Panc1 (cell line): ENCODE data around the gene ETHE1. TPM values are rescaled to one million over a fixed set of nuclear protein-coding genes. Genes with fewer than 3 reads are reported as not detected.

Experiments
- ATAC-seq: fragments of 200-7000 bp; cut with Tn5 transposase; 2 replicates; pipeline ENCODE4 v1.9.1; 2020; ENCODE audit warnings: mild to moderate bottlenecking, moderate library complexity
- BruUV-seq: library from RNA; stranded (reverse); fragments of 400-500 nt; replicated peaks from 2 replicates; lab custom pipeline; 2021; lab: Mats Ljungman, UMichigan
- CTCF ChIA-PET: fragments of 300-600 bp; sonication (Branson Sonifier 250); formaldehyde crosslinking; loops from one replicate; lab custom pipeline; 2022; ENCODE audit warnings: antibody characterized with exemption; lab: Charles Lee
- POLR2A ChIA-PET: fragments of 300-600 bp; sonication (Branson Sonifier 250); formaldehyde crosslinking; loops from one replicate; lab custom pipeline; 2022; ENCODE audit warnings: antibody characterized with exemption; lab: Charles Lee
- DNase-seq: peaks from one replicate; pipeline ENCODE4 v3.0.0-alpha.2; 2010; ENCODE audit warnings: low read depth, low spot score
- H3K27ac ChIP-seq: 2 replicates; pipeline ENCODE4 v1.5.1; 2011; ENCODE audit warnings: mild to moderate bottlenecking, low read length, inconsistent platforms
- H3K27me3 ChIP-seq: fragments of 200-500 bp; sonication (Bioruptor generic); 2 replicates; pipeline ENCODE4 v1.6.0; 2014; ENCODE audit warnings: low read length, inconsistent platforms; ENCODE audit not compliant: control insufficient read depth, insufficient read depth
- H3K36me3 ChIP-seq: fragments of 200-500 bp; sonication (Bioruptor generic); 2 replicates; pipeline ENCODE4 v1.5.1; 2014; ENCODE audit warnings: inconsistent platforms, mild to moderate bottlenecking, low read length, moderate library complexity; ENCODE audit not compliant: control insufficient read depth, insufficient read depth
- H3K4me1 ChIP-seq: 2 replicates; pipeline ENCODE4 v1.5.1; 2011; ENCODE audit warnings: inconsistent platforms, mild to moderate bottlenecking, low read length, moderate library complexity; ENCODE audit not compliant: control insufficient read depth, insufficient read depth
- H3K4me3 ChIP-seq, 2 experiments: 2 replicates each; pipeline ENCODE4 v1.5.1; 2011 to 2012; ENCODE audit warnings: low read depth in 2 of 2, low read length in 2 of 2, mild to moderate bottlenecking in 2 of 2, inconsistent platforms in 1 of 2, moderate library complexity in 1 of 2
- H3K9me3 ChIP-seq: fragments of 200-500 bp; sonication (Bioruptor generic); 2 replicates; pipeline ENCODE4 v1.5.1; 2014; ENCODE audit warnings: low read depth, mild to moderate bottlenecking, inconsistent platforms, low read length, moderate library complexity; ENCODE audit not compliant: control insufficient read depth, insufficient read depth
- CTCF ChIP-seq: fragments of 450-650 bp; IDR thresholded peaks from 2 replicates; pipeline ENCODE4 v1.5.1; 2017; ENCODE audit warnings: mild to moderate bottlenecking
- POLR2AphosphoS5 ChIP-seq: IDR thresholded peaks from 2 replicates; pipeline ENCODE4 v1.6.1; 2012; ENCODE audit warnings: mild to moderate bottlenecking, low read depth, low read length, moderate library complexity
- REST ChIP-seq, 2 experiments: IDR thresholded peaks; 2 replicates each; pipeline ENCODE4 v1.6.1; 2011 to 2012; ENCODE audit warnings: low read depth in 2 of 2, control low read depth in 1 of 2, low read length in 1 of 2, mild to moderate bottlenecking in 1 of 2, moderate library complexity in 1 of 2; ENCODE audit not compliant: insufficient read depth in 1 of 2
- SIN3A ChIP-seq: IDR thresholded peaks from 2 replicates; pipeline ENCODE4 v1.6.1; 2012; ENCODE audit warnings: low read depth, mild to moderate bottlenecking, low read length, moderate library complexity, borderline replicate concordance; ENCODE audit not compliant: insufficient read depth
- TCF7L2 ChIP-seq: IDR thresholded peaks from 2 replicates; pipeline ENCODE4 v1.6.1; 2011; ENCODE audit warnings: mild to moderate bottlenecking, low read depth, low read length, inconsistent platforms
- in situ Hi-C: cut with HindIII; loops from 2 replicates; pipeline ENCODE4 v1.10.0; 2016; ENCODE audit warnings: low sequenced_read_pairs, low pct_unique_long_range_greater_than_20kb
- intact Hi-C: fragments of 100-400 bp; cut with micrococcal nuclease; formaldehyde crosslinking; loops from one replicate; pipeline ENCODE4 v1.10.0; 2022; ENCODE audit not compliant: unreplicated experiment
- total RNA-seq: library from RNA; stranded (reverse); gene quantifications from one replicate; pipeline ENCODE4 v1.2.1, GENCODE V29; 2021; ENCODE audit not compliant: unreplicated experiment

Gene ETHE1
- total RNA-seq, 1 experiment from 2014 or later: 15.6 TPM

GRCh38 chr19:43511324-43511723 lies 15.7 kb downstream of the ETHE1 start:
- CTCF ChIA-PET: no interaction called here
- no peak for DNase-seq
- TF ChIP-seq SIN3A (no peak), CTCF (no peak), TCF7L2 (no peak), REST (IDR thresholded peaks at IDR 0.05; ENCODE audit: insufficient read depth in 1 of 2, low read depth in 2 of 2, low read length in 1 of 2) (no peak), POLR2AphosphoS5 (no peak)

GRCh38 chr19:43510713-43511112 lies 16.3 kb downstream of the ETHE1 start:
- Histone ChIP-seq H3K27ac (no peak overlapping the region), H3K27me3 (no peaks in the 10 kb centered on the region), H3K9me3 (no peaks in the 10 kb centered on the region), H3K4me1 (no peaks in the 10 kb centered on the region), H3K4me3 (no peak overlapping the region), H3K36me3 (no peaks in the 10 kb centered on the region)
- no peak for DNase-seq
- POLR2A ChIA-PET: no interaction called here
- no peak for ATAC-seq
- CTCF ChIA-PET: interaction anchor here (0.6 kb wide), 1 partner anchor 9 kb away, joined by 8 read pairs; no protein-coding TSS in a partner anchor
- no peak for TF ChIP-seq POLR2AphosphoS5
- no peak for TF ChIP-seq TCF7L2
- TF ChIP-seq CTCF: no peak
- TF ChIP-seq SIN3A: no peak
- no peak for TF ChIP-seq REST (IDR thresholded peaks at IDR 0.05; ENCODE audit: insufficient read depth in 1 of 2, low read depth in 2 of 2, low read length in 1 of 2)
- no TSS peak for BruUV-seq
- in situ Hi-C loops: no loop called here
- intact Hi-C loops: no loop called here

More at GRCh38 chr19:43511324-43511723, 15.7 kb downstream of the ETHE1 start:
- Histone ChIP-seq H3K36me3 (no peaks in the 10 kb centered on the region), H3K27ac (no peak overlapping the region), H3K9me3 (no peaks in the 10 kb centered on the region), H3K27me3 (no peaks in the 10 kb centered on the region), H3K4me1 (no peaks in the 10 kb centered on the region), H3K4me3 (no peak overlapping the region)
- in situ Hi-C loops (no loop called here), intact Hi-C loops (no loop called here)
- no TSS peak for BruUV-seq
- no peak for ATAC-seq
- POLR2A ChIA-PET: no interaction called here
